ENCODE measurements around the gene WFDC5.

- no peak for TF ChIP-seq CTCF (IDR thresholded peaks at IDR 0.05)
- TF ChIP-seq RAD21 (IDR thresholded peaks at IDR 0.05; ENCODE audit: low read length): no peak
- TF ChIP-seq JUND (IDR thresholded peaks at IDR 0.05): no peak
- no peak for TF ChIP-seq SIN3A (IDR thresholded peaks at IDR 0.05; ENCODE audit: borderline replicate concordance, low read depth, low read length)
Measured at GRCh38 chr20:45090481-45090880, 24.5 kb downstream of the WFDC5 start.

All from SK-N-SH (cell line).